PC-9 (cell line): Measurements from ENCODE around the gene PPP1CC.

Source experiments
- CTCF ChIP-seq: fragments of 200-600 bp; sonication (generic); conservative IDR thresholded peaks from 2 replicates; pipeline ENCODE4 v1.6.1; 2017; ENCODE audit warnings: mixed run types, antibody characterized with exemption, mild to moderate bottlenecking, moderate library complexity
- EZH2 ChIP-seq: fragments of 200-600 bp; sonication (generic); IDR thresholded peaks from 2 replicates; pipeline ENCODE4 v1.8.0; 2017; ENCODE audit warnings: antibody characterized with exemption, low read depth

DNA sequence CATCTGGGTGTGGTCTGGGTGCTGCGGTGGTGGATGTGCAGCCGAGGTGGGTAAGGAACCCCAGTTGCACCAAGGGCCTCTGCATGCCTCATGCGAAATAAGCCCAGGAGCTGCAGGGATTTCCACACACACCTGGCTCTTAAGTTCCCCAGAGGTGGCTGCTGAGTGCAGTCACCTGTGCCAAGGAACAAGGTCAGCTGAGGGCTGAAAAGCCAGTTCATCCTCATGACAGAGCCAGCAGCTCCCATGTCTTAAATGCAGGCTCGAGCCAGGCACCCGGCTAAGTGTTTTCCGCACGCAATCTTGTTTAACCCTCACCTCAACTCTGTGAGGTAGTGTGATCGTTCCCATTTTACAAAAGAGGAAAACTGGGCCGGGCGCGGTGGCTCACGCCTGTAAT is 63.5 kb downstream of the PPP1CC start:
- TF ChIP-seq CTCF (no peak), EZH2 (no peak)
